Measurements from ENCODE around the gene FAM107A. TPM values are rescaled to one million over a fixed set of nuclear protein-coding genes. Genes with fewer than 3 reads are reported as not detected.

FAM107A gene
- total RNA-seq, 1 donor from 2014 or later, result not detected

GRCh38 chr3:58518291-58518789, 58.9 kb downstream of the FAM107A start:
- Mint-ChIP-seq H3K36me3 (ENCODE audit: unreplicated experiment) (no peaks in the 10 kb centered on the region), H3K4me3 (ENCODE audit: unreplicated experiment) (no peak overlapping the region), H3K27me3 (ENCODE audit: unreplicated experiment) (no peaks in the 10 kb centered on the region), H3K4me1 (ENCODE audit: unreplicated experiment) (peaks cover 22% of the 10 kb centered on the region), H3K9me3 (ENCODE audit: unreplicated experiment) (no peaks in the 10 kb centered on the region), H3K27ac (ENCODE audit: unreplicated experiment) (no peak overlapping the region)
- TF ChIP-seq, protein P1, sequence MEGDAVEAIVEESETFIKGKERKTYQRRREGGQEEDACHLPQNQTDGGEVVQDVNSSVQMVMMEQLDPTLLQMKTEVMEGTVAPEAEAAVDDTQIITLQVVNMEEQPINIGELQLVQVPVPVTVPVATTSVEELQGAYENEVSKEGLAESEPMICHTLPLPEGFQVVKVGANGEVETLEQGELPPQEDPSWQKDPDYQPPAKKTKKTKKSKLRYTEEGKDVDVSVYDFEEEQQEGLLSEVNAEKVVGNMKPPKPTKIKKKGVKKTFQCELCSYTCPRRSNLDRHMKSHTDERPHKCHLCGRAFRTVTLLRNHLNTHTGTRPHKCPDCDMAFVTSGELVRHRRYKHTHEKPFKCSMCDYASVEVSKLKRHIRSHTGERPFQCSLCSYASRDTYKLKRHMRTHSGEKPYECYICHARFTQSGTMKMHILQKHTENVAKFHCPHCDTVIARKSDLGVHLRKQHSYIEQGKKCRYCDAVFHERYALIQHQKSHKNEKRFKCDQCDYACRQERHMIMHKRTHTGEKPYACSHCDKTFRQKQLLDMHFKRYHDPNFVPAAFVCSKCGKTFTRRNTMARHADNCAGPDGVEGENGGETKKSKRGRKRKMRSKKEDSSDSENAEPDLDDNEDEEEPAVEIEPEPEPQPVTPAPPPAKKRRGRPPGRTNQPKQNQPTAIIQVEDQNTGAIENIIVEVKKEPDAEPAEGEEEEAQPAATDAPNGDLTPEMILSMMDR (IDR thresholded peaks at IDR 0.05), result no peak
- no peak for DNase-seq (ENCODE audit: extremely low spot score, unreplicated experiment)

- TF ChIP-seq, protein P1 (IDR thresholded peaks at IDR 0.05), result no peak
Measured at GRCh38 chr3:58514405-58514804, 62.8 kb downstream of the FAM107A start.

More at GRCh38 chr3:58514405-58514804, 62.8 kb downstream of the FAM107A start:
- no peaks in the 10 kb centered on the region for H3K9me3 Mint-ChIP-seq (ENCODE audit: unreplicated experiment)
- DNase-seq (ENCODE audit: extremely low spot score, unreplicated experiment), result no peak
- H3K36me3 Mint-ChIP-seq (ENCODE audit: unreplicated experiment), result no peaks in the 10 kb centered on the region
- H3K4me1 Mint-ChIP-seq (ENCODE audit: unreplicated experiment), result peaks cover 7% of the 10 kb centered on the region
- no peak overlapping the region for H3K4me3 Mint-ChIP-seq (ENCODE audit: unreplicated experiment)
- H3K27me3 Mint-ChIP-seq (ENCODE audit: unreplicated experiment), result no peaks in the 10 kb centered on the region
- H3K27ac Mint-ChIP-seq (ENCODE audit: unreplicated experiment), result no peak overlapping the region

Other genes starting within 250 kb of the FAM107A start
- gene PXK, start 244.5 kb downstream of the FAM107A start, total RNA-seq, result 37.0 and 39.1 TPM in 2 replicates
- gene PDHB, start 143.6 kb downstream of the FAM107A start, total RNA-seq, result 85.5 and 89.0 TPM in 2 replicates
- 13.6 and 14.4 TPM in 2 replicates for gene KCTD6, start 85.3 kb downstream of the FAM107A start, total RNA-seq
- gene ACOX2, start 40.2 kb downstream of the FAM107A start, total RNA-seq, result 0.51 TPM in 1 of 2 replicates, not detected in the other
- not detected in 2 replicates for gene FAM3D, start 89.4 kb upstream of the FAM107A start, total RNA-seq

All from osteocyte (in vitro differentiated cells).